Fibroblast of lung (primary cell): ENCODE measurements around the gene CSTF3. TPM values are rescaled to one million over a fixed set of nuclear protein-coding genes. Genes with fewer than 3 reads are reported as not detected.
A peak's percentile ranks its signal among the peaks of the same experiment; 100 is the strongest.

ENCODE experiments used
- DNase-seq, 2 donors: peaks; one replicate each; pipeline versions ENCODE4 v3.0.0 to v3.0.0-alpha.2; 2010; ENCODE audit warnings: low read depth in 2 of 2
- H2AFZ ChIP-seq: 2 replicates; pipeline ENCODE4 v1.5.1; 2012; ENCODE audit warnings: low read length, control low read depth, inconsistent platforms
- H3K27ac ChIP-seq: 2 replicates; pipeline ENCODE4 v1.5.1; 2011; ENCODE audit warnings: low read length, control low read depth; ENCODE audit not compliant: insufficient read depth
- H3K27me3 ChIP-seq: 2 replicates; pipeline ENCODE4 v1.5.1; 2011; ENCODE audit warnings: mild to moderate bottlenecking, low read length; ENCODE audit not compliant: control insufficient read depth, insufficient read depth
- H3K36me3 ChIP-seq: 2 replicates; pipeline ENCODE4 v1.5.1; 2011; ENCODE audit warnings: low read length; ENCODE audit not compliant: control insufficient read depth, insufficient read depth
- H3K4me1 ChIP-seq: 2 replicates; pipeline ENCODE4 v1.5.1; 2011; ENCODE audit warnings: low read length; ENCODE audit not compliant: control insufficient read depth, insufficient read depth; ENCODE audit errors: extremely low read depth
- H3K4me2 ChIP-seq: 2 replicates; pipeline ENCODE4 v1.5.1; 2011; ENCODE audit warnings: low read length, control low read depth; ENCODE audit not compliant: insufficient read depth; ENCODE audit errors: extremely low read depth
- H3K4me3 ChIP-seq, 4 experiments: fragments of 200-600 bp in 1 of 4; sonication (generic) in 1 of 4; replicated peaks in 1 of 4; 2 replicates each; pipeline ENCODE4 v1.5.1; 2011 to 2016; ENCODE audit warnings: low read length in 4 of 4, low read depth in 3 of 4, mild to moderate bottlenecking in 3 of 4, control low read depth in 2 of 4, inconsistent platforms in 1 of 4, mixed read lengths in 1 of 4; ENCODE audit not compliant: insufficient read depth in 1 of 4; ENCODE audit errors: control extremely low read depth in 1 of 4
- H3K79me2 ChIP-seq: 2 replicates; pipeline ENCODE4 v1.5.1; 2012; ENCODE audit warnings: mild to moderate bottlenecking, low read length, inconsistent platforms; ENCODE audit not compliant: control insufficient read depth, insufficient read depth
- H3K9ac ChIP-seq: 2 replicates; pipeline ENCODE4 v1.5.1; 2011; ENCODE audit warnings: mild to moderate bottlenecking, low read length, control low read depth; ENCODE audit not compliant: insufficient read depth
- H3K9me3 ChIP-seq: 2 replicates; pipeline ENCODE4 v1.5.1; 2012; ENCODE audit warnings: low read depth, low read length; ENCODE audit not compliant: control insufficient read depth, insufficient read depth
- H4K20me1 ChIP-seq: 2 replicates; pipeline ENCODE4 v1.5.1; 2011; ENCODE audit warnings: low read length; ENCODE audit not compliant: control insufficient read depth, insufficient read depth; ENCODE audit errors: extremely low read depth
- EZH2 ChIP-seq: IDR thresholded peaks from 2 replicates; pipeline ENCODE4 v1.5.1; 2012; ENCODE audit warnings: low read length, control low read depth, mild to moderate bottlenecking; ENCODE audit errors: missing control alignments
- polyA plus RNA-seq, 2 donors: library from polyadenylated mRNA; depleted of rRNA in 1 of 2; stranded (reverse) in 1 of 2; unstranded in 1 of 2; fragments of >200 nt; gene quantifications; 2 replicates each; pipeline ENCODE4 v1.2.1, GENCODE V29; 2011 to 2012; ENCODE audit warnings: missing spikeins in 1 of 2
- total RNA-seq: library from RNA; depleted of rRNA; stranded (reverse); fragments of >200 nt; gene quantifications from 2 replicates; pipeline ENCODE4 v1.2.1, GENCODE V29; 2014
- TF ChIP-seq, protein P1 (sequence below), 2 donors: IDR thresholded peaks in 1 of 2; conservative IDR thresholded peaks in 1 of 2; 1 replicate in 1 of 2; 2 replicates in 1 of 2; pipeline ENCODE4 v1.5.1; 2011 to 2012; ENCODE audit warnings: low read length in 2 of 2, control low read depth in 1 of 2, inconsistent platforms in 1 of 2, low read depth in 1 of 2, mild to moderate bottlenecking in 1 of 2

The CSTF3 gene
- total and polyA plus RNA-seq, 2 donors (not counting 1 experiment from before 2014, with no cell fraction given) = 26.3 to 27.4 TPM

DNA sequence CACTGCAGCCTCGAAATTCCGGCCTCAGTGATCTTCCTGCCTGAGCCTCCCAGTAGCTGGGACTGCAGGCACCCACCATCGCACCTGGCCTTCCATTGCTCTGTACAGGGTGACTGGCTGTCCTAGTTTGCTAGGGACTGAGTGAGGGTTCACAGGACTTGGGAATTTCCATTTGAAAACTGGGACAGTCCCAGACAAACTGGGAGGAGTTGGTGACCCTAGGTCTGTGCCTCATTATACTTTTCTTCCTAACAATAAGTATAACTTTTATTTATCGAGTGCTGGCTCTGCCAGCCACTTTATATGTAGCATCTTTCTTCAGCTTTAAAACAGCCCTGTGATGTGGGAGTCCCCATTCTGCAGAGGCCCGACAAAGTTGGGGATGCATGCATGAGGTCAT, 96.4 kb downstream of the CSTF3 start:
- H3K4me2 ChIP-seq = no peak overlapping the region
- no peaks in the 10 kb centered on the region for H4K20me1 ChIP-seq
- H3K27me3 ChIP-seq = no peaks in the 10 kb centered on the region
- H2AFZ ChIP-seq = no peak overlapping the region
- no peak for TF ChIP-seq EZH2
- TF ChIP-seq, protein P1, sequence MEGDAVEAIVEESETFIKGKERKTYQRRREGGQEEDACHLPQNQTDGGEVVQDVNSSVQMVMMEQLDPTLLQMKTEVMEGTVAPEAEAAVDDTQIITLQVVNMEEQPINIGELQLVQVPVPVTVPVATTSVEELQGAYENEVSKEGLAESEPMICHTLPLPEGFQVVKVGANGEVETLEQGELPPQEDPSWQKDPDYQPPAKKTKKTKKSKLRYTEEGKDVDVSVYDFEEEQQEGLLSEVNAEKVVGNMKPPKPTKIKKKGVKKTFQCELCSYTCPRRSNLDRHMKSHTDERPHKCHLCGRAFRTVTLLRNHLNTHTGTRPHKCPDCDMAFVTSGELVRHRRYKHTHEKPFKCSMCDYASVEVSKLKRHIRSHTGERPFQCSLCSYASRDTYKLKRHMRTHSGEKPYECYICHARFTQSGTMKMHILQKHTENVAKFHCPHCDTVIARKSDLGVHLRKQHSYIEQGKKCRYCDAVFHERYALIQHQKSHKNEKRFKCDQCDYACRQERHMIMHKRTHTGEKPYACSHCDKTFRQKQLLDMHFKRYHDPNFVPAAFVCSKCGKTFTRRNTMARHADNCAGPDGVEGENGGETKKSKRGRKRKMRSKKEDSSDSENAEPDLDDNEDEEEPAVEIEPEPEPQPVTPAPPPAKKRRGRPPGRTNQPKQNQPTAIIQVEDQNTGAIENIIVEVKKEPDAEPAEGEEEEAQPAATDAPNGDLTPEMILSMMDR (conservative IDR thresholded peaks at IDR 0.05 in 1 of 2, IDR thresholded peaks at IDR 0.05 in 1 of 2; ENCODE audit: low read depth in 1 of 2, low read length in 2 of 2) = no peak
- H3K9ac ChIP-seq = no peak overlapping the region
- no peaks in the 10 kb centered on the region for H3K79me2 ChIP-seq
- no peak overlapping the region for H3K27ac ChIP-seq
- DNase-seq = no peak
- peaks cover 13% of the 10 kb centered on the region for H3K36me3 ChIP-seq
- peaks cover 3% of the 10 kb centered on the region for H3K4me1 ChIP-seq
- no peak overlapping the region for H3K4me3 ChIP-seq
- no peaks in the 10 kb centered on the region for H3K9me3 ChIP-seq

DNA sequence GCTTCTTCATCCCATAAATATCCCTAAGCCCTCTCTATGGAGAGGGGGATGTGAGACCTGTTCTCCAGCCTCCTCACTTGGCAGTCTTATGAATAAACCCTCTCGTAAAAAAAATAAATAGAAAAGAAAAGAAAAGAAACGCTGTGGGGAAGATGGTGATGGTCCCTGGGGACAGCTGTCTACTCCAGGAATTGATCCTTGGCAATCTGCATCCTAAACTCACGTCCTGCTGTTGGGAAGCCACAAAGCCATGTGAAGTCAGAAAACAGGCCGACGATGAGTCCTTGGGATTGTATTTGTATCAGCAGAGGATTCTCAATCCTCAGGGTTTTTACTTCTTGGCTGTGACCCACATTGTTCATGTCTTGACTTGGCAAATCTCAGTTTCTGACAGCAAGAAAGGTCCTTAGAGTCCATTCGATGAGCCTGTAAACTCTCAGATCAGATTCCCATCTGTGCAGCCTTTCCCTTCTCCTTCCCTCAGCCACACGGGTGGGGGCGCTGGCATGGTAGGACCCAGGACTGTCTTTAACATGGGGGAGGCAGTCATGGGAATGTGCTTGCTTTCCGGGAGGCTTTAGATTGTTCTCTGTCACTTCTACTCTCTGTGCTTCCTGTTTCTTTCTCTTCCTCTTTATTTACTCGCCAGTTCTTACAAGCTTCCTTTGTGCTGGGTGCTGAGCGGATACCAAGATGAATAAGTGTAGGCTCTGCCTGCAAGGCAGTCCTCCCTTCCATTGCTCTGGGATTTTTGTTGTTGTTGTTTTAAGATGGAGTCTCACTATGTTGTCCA, 97.1 kb downstream of the CSTF3 start:
- no peak for DNase-seq
- peaks cover 3% of the 10 kb centered on the region for H3K4me1 ChIP-seq
- no peaks in the 10 kb centered on the region for H4K20me1 ChIP-seq
- H2AFZ ChIP-seq = no peak overlapping the region
- H3K9me3 ChIP-seq = no peaks in the 10 kb centered on the region
- H3K79me2 ChIP-seq = no peaks in the 10 kb centered on the region
- no peak overlapping the region for H3K4me2 ChIP-seq
- no peak overlapping the region for H3K9ac ChIP-seq
- H3K36me3 ChIP-seq = peaks cover 12% of the 10 kb centered on the region
- TF ChIP-seq EZH2 = no peak
- TF ChIP-seq, protein P1 (conservative IDR thresholded peaks at IDR 0.05 in 1 of 2, IDR thresholded peaks at IDR 0.05 in 1 of 2; ENCODE audit: low read depth in 1 of 2, low read length in 2 of 2) = no peak
- H3K27ac ChIP-seq = no peak overlapping the region
- no peak overlapping the region for H3K4me3 ChIP-seq
- H3K27me3 ChIP-seq = no peaks in the 10 kb centered on the region

DNA sequence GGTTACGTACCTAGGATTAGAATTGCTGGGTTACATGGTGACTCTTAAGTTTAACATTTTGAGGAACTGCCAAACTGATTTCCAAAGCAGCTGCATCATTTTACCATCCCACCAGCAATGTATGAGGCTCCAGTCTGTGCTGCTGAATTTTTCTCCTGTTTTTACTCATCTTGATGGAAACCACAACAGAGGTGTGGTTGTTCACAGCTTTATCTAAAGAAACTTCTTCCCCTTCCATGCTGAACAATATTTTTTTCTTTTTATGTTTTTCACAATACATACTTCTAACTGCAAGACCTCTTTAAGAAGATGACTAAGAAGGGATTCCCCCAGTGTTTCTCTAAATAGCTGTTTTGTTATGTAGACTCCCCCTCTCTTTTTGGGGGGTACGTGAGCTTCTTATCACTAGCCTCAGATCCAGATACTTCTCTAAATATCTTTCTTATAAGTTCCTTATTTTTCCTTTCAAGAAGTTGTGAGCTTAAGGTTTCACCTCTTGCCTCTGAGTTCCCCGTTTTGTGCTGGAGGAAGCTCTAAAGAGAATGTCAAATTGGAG, 97.9 kb downstream of the CSTF3 start:
- no peak overlapping the region for H3K9ac ChIP-seq
- H3K4me2 ChIP-seq = no peak overlapping the region
- no peak for TF ChIP-seq EZH2
- TF ChIP-seq, protein P1 (conservative IDR thresholded peaks at IDR 0.05 in 1 of 2, IDR thresholded peaks at IDR 0.05 in 1 of 2; ENCODE audit: low read depth in 1 of 2, low read length in 2 of 2) = no peak
- no peaks in the 10 kb centered on the region for H3K27me3 ChIP-seq
- no peak overlapping the region for H2AFZ ChIP-seq
- H3K9me3 ChIP-seq = no peaks in the 10 kb centered on the region
- no peak overlapping the region for H3K27ac ChIP-seq
- DNase-seq = peak; percentile 29 to 52
- H3K4me3 ChIP-seq = no peak overlapping the region
- peaks cover 3% of the 10 kb centered on the region for H3K4me1 ChIP-seq
- peaks cover 6% of the 10 kb centered on the region for H3K36me3 ChIP-seq
- H4K20me1 ChIP-seq = no peaks in the 10 kb centered on the region
- no peaks in the 10 kb centered on the region for H3K79me2 ChIP-seq
